Keratinocyte (primary cell): ENCODE results near the gene PLEKHO1. TPM values are rescaled to one million over a fixed set of nuclear protein-coding genes. Genes with fewer than 3 reads are reported as not detected.

Source experiments
- DNase-seq: peaks from one replicate; pipeline ENCODE4 v3.0.0-alpha.2; 2011; ENCODE audit warnings: low read depth, missing footprints, low spot score
- FAIRE-seq: peaks from 2 replicates; lab custom pipeline; 2011; peaks lifted over from hg19 to GRCh38; lab: Jason Lieb, UNC
- H2AFZ ChIP-seq: 2 replicates; pipeline ENCODE4 v1.6.0; 2012; ENCODE audit warnings: low read length, control low read depth, inconsistent platforms; ENCODE audit not compliant: control insufficient read depth
- H3K27ac ChIP-seq: 2 replicates; pipeline ENCODE4 v1.5.1; 2011; ENCODE audit warnings: low read length; ENCODE audit not compliant: control insufficient read depth, insufficient read depth
- H3K27me3 ChIP-seq: 3 replicates; pipeline ENCODE4 v1.6.0; 2011; ENCODE audit warnings: low read length; ENCODE audit not compliant: control insufficient read depth, insufficient read depth; ENCODE audit errors: extremely low read depth
- H3K36me3 ChIP-seq, 2 experiments: 2 replicates in 1 of 2; 3 replicates in 1 of 2; pipeline ENCODE4 v1.5.1; 2011; ENCODE audit warnings: low read length in 2 of 2, mild to moderate bottlenecking in 1 of 2; ENCODE audit not compliant: control insufficient read depth in 2 of 2, insufficient read depth in 2 of 2; ENCODE audit errors: extremely low read depth in 1 of 2
- H3K4me1 ChIP-seq: 3 replicates; pipeline ENCODE4 v1.5.1; 2011; ENCODE audit warnings: low read length; ENCODE audit not compliant: control insufficient read depth, insufficient read depth; ENCODE audit errors: extremely low read depth
- H3K4me2 ChIP-seq: 3 replicates; pipeline ENCODE4 v1.6.0; 2011; ENCODE audit warnings: low read depth, low read length; ENCODE audit not compliant: control insufficient read depth, insufficient read depth; ENCODE audit errors: extremely low read depth
- H3K4me3 ChIP-seq, 3 experiments: fragments of 200-600 bp in 1 of 3; sonication (generic) in 1 of 3; 2 replicates in 2 of 3; 3 replicates in 1 of 3; pipeline ENCODE4 v1.5.1; 2011 to 2016; ENCODE audit warnings: low read length in 3 of 3, mild to moderate bottlenecking in 3 of 3, control low read depth in 2 of 3, inconsistent platforms in 1 of 3, low read depth in 1 of 3, mixed read lengths in 1 of 3, mixed run types in 1 of 3, moderate library complexity in 1 of 3; ENCODE audit not compliant: control insufficient read depth in 2 of 3, insufficient read depth in 2 of 3; ENCODE audit errors: extremely low read depth in 1 of 3
- H3K79me2 ChIP-seq: 2 replicates; pipeline ENCODE4 v1.6.0; 2012; ENCODE audit warnings: low read length; ENCODE audit not compliant: control insufficient read depth, insufficient read depth
- H3K9ac ChIP-seq: 3 replicates; pipeline ENCODE4 v1.6.0; 2011; ENCODE audit warnings: low read length; ENCODE audit not compliant: control insufficient read depth, insufficient read depth; ENCODE audit errors: extremely low read depth
- H3K9me1 ChIP-seq: 3 replicates; pipeline ENCODE4 v1.6.0; 2011; ENCODE audit warnings: low read length; ENCODE audit not compliant: control insufficient read depth, insufficient read depth; ENCODE audit errors: extremely low read depth
- H3K9me3 ChIP-seq: 2 replicates; pipeline ENCODE4 v1.5.1; 2012; ENCODE audit warnings: low read depth, low read length; ENCODE audit not compliant: control insufficient read depth
- H4K20me1 ChIP-seq: 3 replicates; pipeline ENCODE4 v1.6.0; 2011; ENCODE audit warnings: low read length; ENCODE audit not compliant: control insufficient read depth, insufficient read depth; ENCODE audit errors: extremely low read depth
- EZH2 ChIP-seq: IDR thresholded peaks from one replicate; pipeline ENCODE4 v1.6.1; 2012; ENCODE audit warnings: inconsistent platforms, mild to moderate bottlenecking, low read length, moderate library complexity
- dilution Hi-C: fragments of 300-500 bp; cut with MboI; formaldehyde crosslinking; loops from one replicate; pipeline ENCODE4 v1.7.0; 2020; ENCODE audit warnings: low sequenced_read_pairs; ENCODE audit not compliant: extremely low pct_ligation_motif_present
- polyA plus RNA-seq, 5 experiments: library from polyadenylated mRNA; depleted of rRNA in 3 of 5; stranded (reverse) in 3 of 5; stranded (forward) in 1 of 5; unstranded in 1 of 5; fragments of >200 nt; gene quantifications; 1 replicate in 1 of 5; 2 replicates in 3 of 5; 3 replicates in 1 of 5; pipeline versions ENCODE4 v1.2.1 to v1.2.3, GENCODE V29; 2011 to 2012; ENCODE audit warnings: missing spikeins in 2 of 5, low read depth in 1 of 5, low replicate concordance in 1 of 5
- TF ChIP-seq, protein P1 (sequence below), 3 experiments: IDR thresholded peaks in 1 of 3; conservative IDR thresholded peaks in 1 of 3; optimal IDR thresholded peaks in 1 of 3; 2 replicates in 2 of 3; 3 replicates in 1 of 3; pipeline versions ENCODE3 to v1.5.1; 2011; ENCODE audit warnings: low read length in 3 of 3, mild to moderate bottlenecking in 3 of 3, moderate library complexity in 2 of 3, control low read depth in 1 of 3, inconsistent platforms in 1 of 3; ENCODE audit not compliant: insufficient read depth in 2 of 3; ENCODE audit errors: extremely low read depth in 1 of 3

Gene PLEKHO1
- polyA plus RNA-seq, 1 donor (not counting 4 experiments of a cell fraction or from before 2014, with no cell fraction given), result 2.7 TPM

DNA sequence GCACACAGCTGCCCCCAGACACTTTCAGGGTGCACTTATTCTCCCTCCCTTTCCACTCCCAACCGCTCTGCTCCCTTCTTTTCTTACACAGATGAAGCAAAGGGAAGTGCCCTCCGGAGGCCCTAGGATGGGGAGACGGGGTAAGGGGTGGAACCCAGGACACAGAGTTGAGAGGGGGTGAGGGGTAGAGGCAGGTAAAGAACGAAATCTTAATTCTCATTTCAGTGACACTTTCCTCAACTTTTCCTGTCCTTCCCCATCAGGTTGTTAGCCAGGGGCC is 12.8 kb downstream of the PLEKHO1 start:
- Histone ChIP-seq H3K9me1 (no peaks in the 10 kb centered on the region), H3K4me2 (peak overlapping the region; percentile 79), H3K4me3 (peak overlapping the region in 2 of 3 experiments; percentile 33 to 37), H2AFZ (peak overlapping the region; percentile 57), H3K9me3 (no peaks in the 10 kb centered on the region), H3K4me1 (peaks cover 16% of the 10 kb centered on the region), H4K20me1 (no peaks in the 10 kb centered on the region), H3K9ac (peak overlapping the region; percentile 61), H3K79me2 (no peaks in the 10 kb centered on the region), H3K27me3 (no peaks in the 10 kb centered on the region), H3K36me3 (peaks cover 0 to 2% of the 10 kb centered on the region in 2 experiments), H3K27ac (peak overlapping the region; percentile 57)
- DNase-seq (no peak), FAIRE-seq (no peak)
- TF ChIP-seq EZH2, result no peak
- TF ChIP-seq, protein P1, sequence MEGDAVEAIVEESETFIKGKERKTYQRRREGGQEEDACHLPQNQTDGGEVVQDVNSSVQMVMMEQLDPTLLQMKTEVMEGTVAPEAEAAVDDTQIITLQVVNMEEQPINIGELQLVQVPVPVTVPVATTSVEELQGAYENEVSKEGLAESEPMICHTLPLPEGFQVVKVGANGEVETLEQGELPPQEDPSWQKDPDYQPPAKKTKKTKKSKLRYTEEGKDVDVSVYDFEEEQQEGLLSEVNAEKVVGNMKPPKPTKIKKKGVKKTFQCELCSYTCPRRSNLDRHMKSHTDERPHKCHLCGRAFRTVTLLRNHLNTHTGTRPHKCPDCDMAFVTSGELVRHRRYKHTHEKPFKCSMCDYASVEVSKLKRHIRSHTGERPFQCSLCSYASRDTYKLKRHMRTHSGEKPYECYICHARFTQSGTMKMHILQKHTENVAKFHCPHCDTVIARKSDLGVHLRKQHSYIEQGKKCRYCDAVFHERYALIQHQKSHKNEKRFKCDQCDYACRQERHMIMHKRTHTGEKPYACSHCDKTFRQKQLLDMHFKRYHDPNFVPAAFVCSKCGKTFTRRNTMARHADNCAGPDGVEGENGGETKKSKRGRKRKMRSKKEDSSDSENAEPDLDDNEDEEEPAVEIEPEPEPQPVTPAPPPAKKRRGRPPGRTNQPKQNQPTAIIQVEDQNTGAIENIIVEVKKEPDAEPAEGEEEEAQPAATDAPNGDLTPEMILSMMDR (optimal IDR thresholded peaks at IDR 0.05 in 1 of 3, IDR thresholded peaks at IDR 0.05 in 1 of 3, conservative IDR thresholded peaks at IDR 0.05 in 1 of 3; ENCODE audit: extremely low read depth in 1 of 3, insufficient read depth in 2 of 3, low read length in 3 of 3), result no peak
- dilution Hi-C loops, result no loop called here

DNA sequence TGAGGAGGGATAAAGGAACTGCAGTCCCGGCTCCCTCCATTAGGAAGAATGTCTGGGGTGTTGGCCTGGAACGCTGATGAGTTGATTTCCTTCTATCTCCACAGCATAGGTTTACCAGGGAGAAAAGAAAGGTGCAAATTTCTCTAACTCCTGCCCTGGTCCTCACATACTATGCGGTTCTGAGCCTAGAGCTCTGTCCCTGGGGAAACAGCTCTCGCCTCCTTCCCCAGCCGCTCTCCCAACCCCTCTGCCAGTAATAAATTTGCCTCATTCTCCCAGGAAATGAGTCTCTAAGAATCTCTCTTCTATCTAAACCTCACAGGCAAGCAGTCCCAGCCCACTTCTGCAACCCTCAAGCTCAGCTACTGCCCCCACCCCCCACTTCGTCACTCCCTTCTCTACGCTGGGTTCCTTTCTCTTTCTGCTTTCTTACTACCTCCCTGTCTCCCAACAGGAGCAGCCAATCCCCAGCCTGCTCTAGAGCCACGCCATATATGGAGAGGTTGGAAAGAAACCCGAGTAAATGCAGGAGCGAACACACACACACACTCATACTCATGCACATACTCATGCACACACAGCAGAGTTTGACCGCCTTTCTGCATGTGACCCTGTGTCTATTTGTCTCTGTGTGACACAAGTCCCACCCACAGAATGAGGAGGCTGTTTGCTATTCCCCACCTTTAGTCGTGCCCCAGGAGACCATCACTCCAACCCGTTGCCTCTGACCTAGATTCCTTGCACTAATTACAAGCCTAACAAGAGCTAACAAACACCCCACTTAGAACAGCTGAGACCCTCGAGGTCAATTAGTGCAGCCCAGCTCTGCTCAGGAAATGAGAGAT is 13.4 kb downstream of the PLEKHO1 start:
- H2AFZ ChIP-seq, result peak overlapping the region; percentile 75
- H3K4me1 ChIP-seq, result peaks cover 16% of the 10 kb centered on the region
- no peaks in the 10 kb centered on the region for H3K27me3 ChIP-seq
- H4K20me1 ChIP-seq, result no peaks in the 10 kb centered on the region
- peak; percentile 65 for DNase-seq
- dilution Hi-C loops, result no loop called here
- H3K79me2 ChIP-seq, result no peaks in the 10 kb centered on the region
- H3K27ac ChIP-seq, result peak overlapping the region; percentile 57
- H3K4me2 ChIP-seq, result peak overlapping the region; percentile 79
- H3K36me3 ChIP-seq, result peaks cover 0 to 2% of the 10 kb centered on the region in 2 experiments
- no peak for TF ChIP-seq EZH2
- TF ChIP-seq, protein P1 (optimal IDR thresholded peaks at IDR 0.05 in 1 of 3, IDR thresholded peaks at IDR 0.05 in 1 of 3, conservative IDR thresholded peaks at IDR 0.05 in 1 of 3; ENCODE audit: extremely low read depth in 1 of 3, insufficient read depth in 2 of 3, low read length in 3 of 3), result peak in 2 of 3 experiments; percentile 17 to 35
- peak overlapping the region in 2 of 3 experiments; percentile 33 to 37 for H3K4me3 ChIP-seq
- peak overlapping the region; percentile 61 for H3K9ac ChIP-seq
- FAIRE-seq, result peak; percentile 20
- H3K9me1 ChIP-seq, result no peaks in the 10 kb centered on the region
- no peaks in the 10 kb centered on the region for H3K9me3 ChIP-seq
